Loucy (cell line): ENCODE measurements around the gene ETV3.

Source experiments
- H2AFZ ChIP-seq: fragments of 200-600 bp; sonication (generic); 2 replicates; pipeline ENCODE4 v1.6.0; 2016; ENCODE audit warnings: antibody characterized with exemption, mild to moderate bottlenecking, low read length, moderate library complexity
- H3F3A ChIP-seq: fragments of 200-600 bp; 2 replicates; pipeline ENCODE4 v1.6.0; 2016; ENCODE audit warnings: antibody characterized with exemption, low read depth, mild to moderate bottlenecking
- H3K27me3 ChIP-seq: fragments of 200-600 bp; sonication (generic); 2 replicates; pipeline ENCODE4 v1.6.1; 2014; ENCODE audit warnings: low read length, mild to moderate bottlenecking; ENCODE audit not compliant: insufficient read depth, poor library complexity, severe bottlenecking
- H3K36me3 ChIP-seq: fragments of 200-600 bp; sonication (generic); 2 replicates; pipeline ENCODE4 v1.6.1; 2016; ENCODE audit warnings: low read length; ENCODE audit not compliant: insufficient read depth
- H3K4me1 ChIP-seq: fragments of 200-600 bp; sonication (generic); 2 replicates; pipeline ENCODE4 v1.5.1; 2014; ENCODE audit warnings: low read length, mild to moderate bottlenecking; ENCODE audit not compliant: insufficient read depth, poor library complexity, severe bottlenecking
- H3K4me2 ChIP-seq: fragments of 200-600 bp; sonication (generic); 2 replicates; pipeline ENCODE4 v1.6.0; 2014; ENCODE audit warnings: antibody characterized with exemption, low read length, low read depth, mild to moderate bottlenecking; ENCODE audit not compliant: poor library complexity, severe bottlenecking
- H3K4me3 ChIP-seq: fragments of 200-600 bp; sonication (generic); 2 replicates; pipeline ENCODE4 v1.5.1; 2014; ENCODE audit warnings: low read length, mild to moderate bottlenecking, mixed read lengths; ENCODE audit not compliant: poor library complexity, severe bottlenecking
- H3K79me2 ChIP-seq: fragments of 200-600 bp; sonication (generic); 2 replicates; pipeline ENCODE4 v1.6.1; 2014; ENCODE audit warnings: low read length; ENCODE audit not compliant: insufficient read depth
- H3K9ac ChIP-seq: fragments of 200-600 bp; sonication (generic); 2 replicates; pipeline ENCODE4 v1.6.0; 2014; ENCODE audit warnings: mild to moderate bottlenecking, low read depth, low read length, moderate library complexity; ENCODE audit not compliant: poor library complexity, severe bottlenecking
- H3K9me2 ChIP-seq: fragments of 200-600 bp; sonication (generic); replicated peaks from 2 replicates; pipeline ENCODE4 v1.6.1; 2016; ENCODE audit warnings: low read depth, low read length, mixed read lengths
- H3K9me3 ChIP-seq: fragments of 200-600 bp; sonication (generic); 2 replicates; pipeline ENCODE4 v1.6.1; 2014; ENCODE audit warnings: mild to moderate bottlenecking, antibody characterized with exemption, low read length, low read depth; ENCODE audit not compliant: insufficient read depth
- H4K20me1 ChIP-seq: fragments of 200-600 bp; sonication (generic); 2 replicates; pipeline ENCODE4 v1.6.0; 2014; ENCODE audit warnings: antibody characterized with exemption, low read length, mild to moderate bottlenecking; ENCODE audit not compliant: insufficient read depth, poor library complexity, severe bottlenecking
- EZH2phosphoT487 ChIP-seq: fragments of 200-600 bp; IDR thresholded peaks from 2 replicates; pipeline ENCODE4 v1.6.1; 2018; ENCODE audit warnings: antibody characterized with exemption, mild to moderate bottlenecking, moderate library complexity, borderline replicate concordance
- TF ChIP-seq, protein P1 (sequence below): fragments of 200-600 bp; sonication (generic); conservative IDR thresholded peaks from 2 replicates; pipeline ENCODE4 v1.5.1; 2014; ENCODE audit warnings: mild to moderate bottlenecking, antibody characterized with exemption, low read length

Gene ETV3

DNA sequence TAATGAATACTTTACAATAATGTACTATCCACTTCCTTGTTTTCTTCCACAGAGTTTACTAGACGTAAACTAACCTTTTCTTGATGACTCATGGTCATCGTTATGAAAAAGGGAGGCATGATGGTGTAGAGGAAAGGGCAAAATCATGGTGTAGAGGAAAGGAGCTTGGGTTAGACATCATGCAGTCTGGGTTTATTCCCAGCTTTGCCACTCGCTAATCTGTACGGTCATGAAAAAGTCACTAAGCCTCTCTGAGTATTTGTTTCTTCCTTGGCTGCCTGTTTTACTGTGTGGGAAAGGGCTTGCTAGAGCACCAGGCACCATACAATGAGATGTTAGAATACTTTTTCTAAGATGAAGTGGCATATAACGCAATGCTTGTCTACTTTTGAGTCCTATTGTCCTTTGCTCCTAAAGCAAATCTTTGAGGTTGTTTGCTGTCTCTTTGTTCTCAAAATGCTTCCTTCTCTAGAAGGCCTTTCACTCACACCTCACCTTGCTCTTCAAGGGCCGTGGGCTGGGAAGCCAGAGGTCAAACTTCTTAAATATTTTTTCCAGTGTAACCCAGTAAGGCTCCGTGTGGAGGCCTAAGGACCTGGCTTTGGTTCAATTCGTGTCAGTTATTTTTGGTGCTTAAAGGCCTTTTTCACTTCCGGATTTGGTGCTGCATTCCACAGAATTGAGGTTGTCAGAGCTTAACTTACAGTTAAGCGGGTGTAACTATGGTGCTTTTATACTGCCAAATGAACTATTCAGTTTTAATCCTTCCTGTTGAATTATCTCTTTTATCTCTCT, 9.9 kb upstream of the ETV3 start:
- H3K79me2 ChIP-seq, result no peaks in the 10 kb centered on the region
- H3K4me2 ChIP-seq, result no peak overlapping the region
- peaks cover 14% of the 10 kb centered on the region for H3K27me3 ChIP-seq
- H3K4me3 ChIP-seq, result no peak overlapping the region
- H3K9me3 ChIP-seq, result no peaks in the 10 kb centered on the region
- no peaks in the 10 kb centered on the region for H3K9me2 ChIP-seq
- no peaks in the 10 kb centered on the region for H3K36me3 ChIP-seq
- no peaks in the 10 kb centered on the region for H4K20me1 ChIP-seq
- no peaks in the 10 kb centered on the region for H3K4me1 ChIP-seq
- no peaks in the 10 kb centered on the region for H3F3A ChIP-seq
- H2AFZ ChIP-seq, result no peak overlapping the region
- no peak for TF ChIP-seq EZH2phosphoT487
- TF ChIP-seq, protein P1, sequence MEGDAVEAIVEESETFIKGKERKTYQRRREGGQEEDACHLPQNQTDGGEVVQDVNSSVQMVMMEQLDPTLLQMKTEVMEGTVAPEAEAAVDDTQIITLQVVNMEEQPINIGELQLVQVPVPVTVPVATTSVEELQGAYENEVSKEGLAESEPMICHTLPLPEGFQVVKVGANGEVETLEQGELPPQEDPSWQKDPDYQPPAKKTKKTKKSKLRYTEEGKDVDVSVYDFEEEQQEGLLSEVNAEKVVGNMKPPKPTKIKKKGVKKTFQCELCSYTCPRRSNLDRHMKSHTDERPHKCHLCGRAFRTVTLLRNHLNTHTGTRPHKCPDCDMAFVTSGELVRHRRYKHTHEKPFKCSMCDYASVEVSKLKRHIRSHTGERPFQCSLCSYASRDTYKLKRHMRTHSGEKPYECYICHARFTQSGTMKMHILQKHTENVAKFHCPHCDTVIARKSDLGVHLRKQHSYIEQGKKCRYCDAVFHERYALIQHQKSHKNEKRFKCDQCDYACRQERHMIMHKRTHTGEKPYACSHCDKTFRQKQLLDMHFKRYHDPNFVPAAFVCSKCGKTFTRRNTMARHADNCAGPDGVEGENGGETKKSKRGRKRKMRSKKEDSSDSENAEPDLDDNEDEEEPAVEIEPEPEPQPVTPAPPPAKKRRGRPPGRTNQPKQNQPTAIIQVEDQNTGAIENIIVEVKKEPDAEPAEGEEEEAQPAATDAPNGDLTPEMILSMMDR, result no peak
- H3K9ac ChIP-seq, result no peak overlapping the region

DNA sequence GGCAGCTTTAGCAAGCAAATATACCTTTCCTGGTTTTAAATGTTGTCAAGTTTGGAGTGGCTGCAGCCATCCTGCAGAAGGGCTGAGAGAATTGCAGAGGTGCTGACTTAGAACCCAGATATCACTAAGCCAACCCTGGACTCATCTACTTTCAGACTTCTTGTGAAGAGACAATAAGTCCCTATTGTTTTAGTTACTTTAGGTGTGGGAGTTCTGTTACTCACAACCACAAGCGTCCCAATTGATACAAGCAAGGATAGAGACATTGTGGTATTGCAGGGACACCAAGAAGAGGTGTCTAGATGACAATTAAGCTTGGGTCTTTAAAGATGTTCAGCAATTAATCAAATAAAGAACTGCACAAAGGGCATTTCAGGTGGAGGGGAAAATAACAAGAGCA, 8.8 kb upstream of the ETV3 start:
- Histone ChIP-seq H3K4me3 (no peak overlapping the region), H3F3A (no peaks in the 10 kb centered on the region), H3K36me3 (no peaks in the 10 kb centered on the region), H3K9me3 (no peaks in the 10 kb centered on the region), H3K9me2 (no peaks in the 10 kb centered on the region), H2AFZ (no peak overlapping the region), H3K4me1 (no peaks in the 10 kb centered on the region), H3K27me3 (peaks cover 19% of the 10 kb centered on the region), H4K20me1 (no peaks in the 10 kb centered on the region), H3K79me2 (no peaks in the 10 kb centered on the region), H3K9ac (no peak overlapping the region), H3K4me2 (no peak overlapping the region)
- TF ChIP-seq, protein P1, result no peak
- no peak for TF ChIP-seq EZH2phosphoT487

DNA sequence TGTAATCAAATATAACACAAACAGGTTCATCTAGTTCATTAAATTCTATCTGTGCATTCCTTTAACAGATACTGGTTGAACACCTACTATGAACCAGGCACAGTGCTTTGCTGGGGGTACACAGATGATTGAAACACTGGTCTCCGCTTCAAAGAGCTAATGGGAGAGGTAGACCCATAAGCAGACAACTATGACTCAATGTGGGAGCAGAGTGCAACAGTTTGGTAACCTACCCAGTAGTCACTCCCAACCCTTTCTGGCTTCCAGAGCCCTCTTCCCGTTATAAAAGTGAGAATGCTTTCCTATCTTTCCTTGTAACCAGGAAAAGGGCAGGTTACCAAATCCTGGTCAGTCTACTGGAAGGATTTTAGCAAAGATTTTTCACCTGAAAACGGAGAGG, 8.0 kb upstream of the ETV3 start:
- H3K9ac ChIP-seq, result no peak overlapping the region
- H3K4me3 ChIP-seq, result no peak overlapping the region
- H3K4me2 ChIP-seq, result no peak overlapping the region
- H3K36me3 ChIP-seq, result no peaks in the 10 kb centered on the region
- H3K9me2 ChIP-seq, result no peaks in the 10 kb centered on the region
- no peaks in the 10 kb centered on the region for H3F3A ChIP-seq
- no peaks in the 10 kb centered on the region for H3K4me1 ChIP-seq
- TF ChIP-seq, protein P1, result no peak
- no peak for TF ChIP-seq EZH2phosphoT487
- no peaks in the 10 kb centered on the region for H4K20me1 ChIP-seq
- no peaks in the 10 kb centered on the region for H3K79me2 ChIP-seq
- peaks cover 22% of the 10 kb centered on the region for H3K27me3 ChIP-seq
- H2AFZ ChIP-seq, result no peak overlapping the region
- H3K9me3 ChIP-seq, result no peaks in the 10 kb centered on the region
